H1 (cell line): ENCODE measurements around the gene DCDC1. TPM values are rescaled to one million over a fixed set of nuclear protein-coding genes. Genes with fewer than 3 reads are reported as not detected.

ENCODE experiments used
- CTCF ChIA-PET: fragments of 300-600 bp; sonication (Branson Sonifier 250); formaldehyde crosslinking; loops from one replicate; lab custom pipeline; 2021; ENCODE audit not compliant: partially characterized antibody; lab: Charles Lee
- POLR2A ChIA-PET: fragments of 300-600 bp; sonication (Branson Sonifier 250); formaldehyde crosslinking; loops from one replicate; lab custom pipeline; 2021; ENCODE audit warnings: inconsistent platforms; ENCODE audit not compliant: partially characterized antibody; lab: Charles Lee
- DNase-seq, 2 experiments: peaks; one replicate each; pipeline versions ENCODE4 v3.0.0 to v3.0.0-alpha.2; 2010 to 2022; ENCODE audit warnings: low spot score in 2 of 2, low read depth in 1 of 2, mixed read lengths in 1 of 2
- FAIRE-seq: peaks from 2 replicates; lab custom pipeline; 2011; peaks lifted over from hg19 to GRCh38; lab: Jason Lieb, UNC
- H2AFZ ChIP-seq: 2 replicates; pipeline ENCODE4 v1.8.1; 2012; ENCODE audit warnings: low read length, inconsistent platforms
- H2AK5ac ChIP-seq: 2 replicates; pipeline ENCODE4 v1.6.1; 2013; ENCODE audit warnings: low read depth, low read length
- H2BK120ac ChIP-seq: replicated peaks from 2 replicates; pipeline ENCODE3; 2013; ENCODE audit warnings: low read depth, low read length, inconsistent platforms
- H2BK12ac ChIP-seq: 2 replicates; pipeline ENCODE4 v1.6.1; 2013; ENCODE audit warnings: low read depth, low read length
- H2BK15ac ChIP-seq: 2 replicates; pipeline ENCODE4 v1.6.1; 2013; ENCODE audit warnings: low read length
- H2BK20ac ChIP-seq: 2 replicates; pipeline ENCODE4 v1.6.1; 2013; ENCODE audit warnings: low read length
- H2BK5ac ChIP-seq: 2 replicates; pipeline ENCODE4 v1.6.1; 2013; ENCODE audit warnings: low read depth, low read length
- H3K14ac ChIP-seq: 2 replicates; pipeline ENCODE4 v1.6.1; 2013; ENCODE audit warnings: inconsistent platforms; ENCODE audit not compliant: insufficient read length
- H3K18ac ChIP-seq: 2 replicates; pipeline ENCODE4 v1.6.1; 2013; ENCODE audit warnings: low read length; ENCODE audit errors: extremely low read depth
- H3K23ac ChIP-seq: 2 replicates; pipeline ENCODE4 v1.6.1; 2013; ENCODE audit warnings: inconsistent platforms; ENCODE audit not compliant: insufficient read length
- H3K23me2 ChIP-seq: 2 replicates; pipeline ENCODE4 v1.6.1; 2013; ENCODE audit warnings: low read depth, low read length
- H3K27ac ChIP-seq: 2 replicates; pipeline ENCODE4 v1.6.1; 2011; ENCODE audit warnings: low read depth, low read length, inconsistent platforms
- H3K27me3 ChIP-seq, 4 experiments: replicated peaks in 1 of 4; 1 replicate in 1 of 4; 2 replicates in 3 of 4; pipeline versions ENCODE4 v1.6.1 to v1.8.1; 2011 to 2013; ENCODE audit warnings: low read length in 3 of 4, mild to moderate bottlenecking in 3 of 4, inconsistent platforms in 2 of 4, mixed read lengths in 2 of 4, moderate library complexity in 1 of 4; ENCODE audit not compliant: control insufficient read depth in 3 of 4, insufficient read depth in 3 of 4; ENCODE audit errors: extremely low read depth in 1 of 4
- H3K36me3 ChIP-seq, 4 experiments: 2 replicates each; pipeline versions ENCODE4 v1.6.1 to v1.8.1; 2011 to 2013; ENCODE audit warnings: mild to moderate bottlenecking in 4 of 4, low read length in 3 of 4, moderate library complexity in 2 of 4, control low read depth in 1 of 4, inconsistent platforms in 1 of 4; ENCODE audit not compliant: insufficient read depth in 4 of 4, control insufficient read depth in 2 of 4
- H3K4ac ChIP-seq: replicated peaks from 2 replicates; pipeline ENCODE3; 2013; ENCODE audit warnings: low read length, low read depth, mixed read lengths, inconsistent platforms; ENCODE audit not compliant: insufficient read length
- H3K4me1 ChIP-seq, 4 experiments: replicated peaks in 1 of 4; 1 replicate in 1 of 4; 2 replicates in 3 of 4; pipeline versions ENCODE4 v1.6.1 to v1.8.1; 2011 to 2013; ENCODE audit warnings: low read length in 3 of 4, inconsistent platforms in 2 of 4, mixed read lengths in 1 of 4; ENCODE audit not compliant: insufficient read depth in 4 of 4, control insufficient read depth in 3 of 4
- H3K4me2 ChIP-seq, 2 experiments: 2 replicates each; pipeline versions ENCODE4 v1.6.1 to v1.8.1; 2011 to 2013; ENCODE audit warnings: low read depth in 2 of 2, low read length in 2 of 2, control low read depth in 1 of 2, inconsistent platforms in 1 of 2, mild to moderate bottlenecking in 1 of 2; ENCODE audit not compliant: insufficient read depth in 1 of 2
- H3K4me3 ChIP-seq, 4 experiments: fragments of 200-600, 300-600 bp in 1 of 4; sonication (generic), shearing (Covaris generic), sonication (Bioruptor Twin) in 1 of 4; 2 replicates each; pipeline versions ENCODE4 v1.5.1 to v1.8.1; 2011 to 2016; ENCODE audit warnings: low read length in 4 of 4, low read depth in 3 of 4, control low read depth in 2 of 4, inconsistent platforms in 2 of 4, mild to moderate bottlenecking in 2 of 4, mixed read lengths in 1 of 4, moderate library complexity in 1 of 4; ENCODE audit not compliant: insufficient read depth in 2 of 4; ENCODE audit errors: extremely low read depth in 1 of 4
- H3K56ac ChIP-seq: replicated peaks from 2 replicates; pipeline ENCODE3; 2013; ENCODE audit warnings: low read depth, mild to moderate bottlenecking, mixed read lengths, low read length, inconsistent platforms; ENCODE audit not compliant: insufficient read length
- H3K79me1 ChIP-seq: 2 replicates; pipeline ENCODE4 v1.6.1; 2013; ENCODE audit warnings: low read depth, low read length, control low read depth
- H3K79me2 ChIP-seq, 2 experiments: 2 replicates each; pipeline versions ENCODE4 v1.6.1 to v1.8.1; 2012 to 2013; ENCODE audit warnings: low read length in 2 of 2, mild to moderate bottlenecking in 2 of 2, inconsistent platforms in 1 of 2; ENCODE audit not compliant: insufficient read depth in 2 of 2, control insufficient read depth in 1 of 2
- H3K9ac ChIP-seq, 4 experiments: replicated peaks in 1 of 4; 1 replicate in 1 of 4; 2 replicates in 3 of 4; pipeline versions ENCODE4 v1.6.1 to v1.8.1; 2011 to 2013; ENCODE audit warnings: low read depth in 3 of 4, low read length in 3 of 4, control low read depth in 2 of 4, mild to moderate bottlenecking in 2 of 4, moderate library complexity in 2 of 4, inconsistent platforms in 1 of 4; ENCODE audit errors: extremely low read depth in 1 of 4
- H3K9me3 ChIP-seq, 2 experiments: 2 replicates each; pipeline versions ENCODE4 v1.6.1 to v1.8.1; 2012 to 2013; ENCODE audit warnings: mild to moderate bottlenecking in 2 of 2, moderate library complexity in 2 of 2, control low read depth in 1 of 2, inconsistent platforms in 1 of 2, low read depth in 1 of 2, low read length in 1 of 2, mixed read lengths in 1 of 2; ENCODE audit not compliant: insufficient read depth in 2 of 2
- H4K20me1 ChIP-seq, 2 experiments: replicated peaks in 1 of 2; 2 replicates each; pipeline versions ENCODE3 to v1.8.1; 2011 to 2013; ENCODE audit warnings: inconsistent platforms in 2 of 2, low read length in 2 of 2, mild to moderate bottlenecking in 1 of 2; ENCODE audit not compliant: insufficient read depth in 2 of 2, control insufficient read depth in 1 of 2
- H4K5ac ChIP-seq: 2 replicates; pipeline ENCODE4 v1.6.1; 2013; ENCODE audit warnings: low read length, low read depth, mixed read lengths, inconsistent platforms; ENCODE audit not compliant: insufficient read length
- H4K8ac ChIP-seq: 2 replicates; pipeline ENCODE4 v1.8.0; 2013; ENCODE audit warnings: mild to moderate bottlenecking, moderate library complexity, low read length, inconsistent platforms; ENCODE audit not compliant: insufficient read depth; ENCODE audit errors: extremely low read depth
- H4K91ac ChIP-seq: replicated peaks from 2 replicates; pipeline ENCODE3; 2013; ENCODE audit warnings: low read length, mixed read lengths, inconsistent platforms; ENCODE audit not compliant: insufficient read length
- CBX5 ChIP-seq: fragments of 300-800, 300-1000 bp; sonication (generic); IDR thresholded peaks from 2 replicates; pipeline ENCODE4 v1.7.1; 2016; ENCODE audit warnings: antibody characterized with exemption, low read length, low read depth
- CHD2 ChIP-seq: IDR thresholded peaks from 2 replicates; pipeline ENCODE4 v1.6.1; 2012; ENCODE audit warnings: low read length, improper control_type of control experiment
- KDM5A ChIP-seq: fragments of 200-600 bp; IDR thresholded peaks from 2 replicates; pipeline ENCODE4 v1.7.1; 2012; ENCODE audit warnings: mild to moderate bottlenecking, low read length, inconsistent platforms, mixed read lengths
- PHF8 ChIP-seq: fragments of 200-600 bp; sonication (generic); conservative IDR thresholded peaks from 2 replicates; pipeline ENCODE4 v1.7.1; 2012; ENCODE audit warnings: low read depth, mild to moderate bottlenecking, inconsistent platforms, low read length, moderate library complexity
- SIN3A ChIP-seq, 2 experiments: IDR thresholded peaks in 1 of 2; conservative IDR thresholded peaks in 1 of 2; 2 replicates each; pipeline ENCODE4 v1.6.1; 2011 to 2012; ENCODE audit warnings: low read length in 2 of 2, improper control_type of control experiment in 1 of 2, low read depth in 1 of 2, mild to moderate bottlenecking in 1 of 2
- SIRT6 ChIP-seq: IDR thresholded peaks from one replicate; pipeline ENCODE4 v1.7.1; 2012; ENCODE audit warnings: low read length, inconsistent platforms
- SIX5 ChIP-seq: IDR thresholded peaks from 2 replicates; pipeline ENCODE4 v1.6.1; 2011; ENCODE audit warnings: mild to moderate bottlenecking, low read depth, low read length
- polyA plus RNA-seq, 7 experiments: library from polyadenylated mRNA; depleted of rRNA in 3 of 7; stranded (reverse) in 5 of 7; unstranded in 2 of 7; fragments of >200 nt in 5 of 7; fragments of 200-250 nt in 2 of 7; gene quantifications; 1 replicate in 5 of 7; 2 replicates in 1 of 7; 4 replicates in 1 of 7; pipeline versions ENCODE4 v1.2.1 to v1.2.3, GENCODE V29; 2011 to 2013; ENCODE audit warnings: missing spikeins in 2 of 7, mixed read lengths in 2 of 7
- total RNA-seq: library from RNA; stranded (reverse); fragmentation: NEBNext Ultra II Directional; extraction: Animal tissue kit (Norgen Biotek cat#: 25700); gene quantifications from 2 replicates; pipeline ENCODE4 v1.2.1, GENCODE V29; 2021

DCDC1 gene
- total and polyA plus RNA-seq, 2 of the 8 experiments (the other 6 are each of a cell fraction or from before 2014, with no cell fraction given): 0.15 to 0.56 TPM

- Histone ChIP-seq H3K9me3 (peaks cover 9 to 16% of the 10 kb centered on the region in 2 experiments; a peak in 2 of 4 replicates), H2BK120ac (no peak overlapping the region), H3K23me2 (no peaks in the 10 kb centered on the region), H2AK5ac (no peak overlapping the region), H4K8ac (no peak overlapping the region), H3K18ac (no peak overlapping the region), H4K5ac (no peak overlapping the region), H3K56ac (no peak overlapping the region), H2BK20ac (no peak overlapping the region), H3K23ac (no peak overlapping the region), H3K4me2 (no peak overlapping the region), H3K36me3 (no peaks in the 10 kb centered on the region), H3K4me3 (no peak overlapping the region), H3K27me3 (no peaks in the 10 kb centered on the region), H3K79me2 (no peaks in the 10 kb centered on the region), H3K79me1 (no peaks in the 10 kb centered on the region), H3K9ac (no peak overlapping the region), H2BK5ac (no peak overlapping the region), H3K14ac (no peak overlapping the region), H4K91ac (no peak overlapping the region), H2AFZ (no peak overlapping the region), H2BK12ac (no peak overlapping the region), H4K20me1 (no peaks in the 10 kb centered on the region), H3K4ac (no peak overlapping the region), H3K27ac (no peak overlapping the region), H2BK15ac (no peak overlapping the region), H3K4me1 (no peaks in the 10 kb centered on the region)
- POLR2A ChIA-PET: no interaction called here
- no peak for FAIRE-seq
- no peak for DNase-seq
- CTCF ChIA-PET: no interaction called here
- TF ChIP-seq PHF8 (no peak), CHD2 (no peak), SIN3A (conservative IDR thresholded peaks at IDR 0.05 in 1 of 2, IDR thresholded peaks at IDR 0.05 in 1 of 2; ENCODE audit: low read depth in 1 of 2, low read length in 2 of 2) (no peak), SIRT6 (no peak), KDM5A (no peak), CBX5 (no peak), SIX5 (no peak)
These were observed 276.9 kb downstream of the DCDC1 start for GRCh38 chr11:31092638-31093037.
